HepG2 (cell line): ENCODE measurements around the gene CARS1. TPM values are rescaled to one million over a fixed set of nuclear protein-coding genes. Genes with fewer than 3 reads are reported as not detected.
A peak's percentile ranks its signal among the peaks of the same experiment; 100 is the strongest.

ENCODE experiments used
- FIP1L1 ChIP-seq: fragments of 200-400 bp; formaldehyde crosslinking; IDR thresholded peaks from 2 replicates; pipeline ENCODE4 v1.6.1; 2018; ENCODE audit warnings: low read depth, mild to moderate bottlenecking, low read length, moderate library complexity, borderline replicate concordance; ENCODE audit not compliant: insufficient read depth
- GATAD2A ChIP-seq: IDR thresholded peaks from 2 replicates; pipeline ENCODE4 v1.6.1; 2016
- MED13 ChIP-seq: sonication (generic); formaldehyde crosslinking; IDR thresholded peaks from 2 replicates; pipeline ENCODE4 v1.5.0; 2020; ENCODE audit warnings: missing genetic modification reagents
- NCOA2 ChIP-seq: sonication (generic); formaldehyde crosslinking; IDR thresholded peaks from 2 replicates; pipeline ENCODE4 v1.8.0; 2022; ENCODE audit warnings: inconsistent platforms
- PHF8 ChIP-seq: sonication (generic); formaldehyde crosslinking; IDR thresholded peaks from 2 replicates; pipeline ENCODE4 v1.5.0; 2020; ENCODE audit warnings: missing genetic modification reagents
- RFX1 ChIP-seq: fragments of 450-650 bp; IDR thresholded peaks from 2 replicates; pipeline ENCODE4 v1.6.1; 2017
- TARDBP ChIP-seq: sonication (generic); formaldehyde crosslinking; IDR thresholded peaks from 2 replicates; pipeline ENCODE4 v1.8.0; 2022; ENCODE audit warnings: mild to moderate bottlenecking, missing genetic modification reagents
- TBX2 ChIP-seq: sonication (generic); formaldehyde crosslinking; IDR thresholded peaks from 2 replicates; pipeline ENCODE4 v1.5.0; 2020; ENCODE audit warnings: missing genetic modification reagents, mild to moderate bottlenecking, borderline replicate concordance
- ZFX ChIP-seq: sonication (generic); formaldehyde crosslinking; IDR thresholded peaks from 2 replicates; pipeline ENCODE4 v1.4.0; 2020; ENCODE audit warnings: mild to moderate bottlenecking, low read depth, missing genetic modification reagents, moderate library complexity
- ZNF205 ChIP-seq: IDR thresholded peaks from 2 replicates; pipeline ENCODE4 v1.6.1; 2018; ENCODE audit warnings: missing biosample characterization, missing genetic modification reagents
- ZSCAN12 ChIP-seq: sonication (generic); formaldehyde crosslinking; IDR thresholded peaks from 2 replicates; pipeline ENCODE4 v1.9.0; 2021; ENCODE audit warnings: mild to moderate bottlenecking, missing genetic modification reagents
- ZSCAN21 ChIP-seq: sonication (generic); formaldehyde crosslinking; IDR thresholded peaks from 2 replicates; pipeline ENCODE4 v1.8.0; 2022; ENCODE audit warnings: mild to moderate bottlenecking, missing genetic modification reagents, moderate library complexity, borderline replicate concordance
- polyA plus RNA-seq, 8 experiments: library from polyadenylated mRNA; depleted of rRNA in 3 of 8; stranded (reverse) in 7 of 8; unstranded in 1 of 8; fragments of >200 nt; fragmentation: Illumina TruSeq in 4 of 8; extraction: Trizol in 4 of 8; gene quantifications; 2 replicates each; pipeline versions ENCODE4 v1.2.1 to v1.2.3, GENCODE V29; 2011 to 2016; ENCODE audit warnings: low read depth in 4 of 8, missing spikeins in 1 of 8, mixed read lengths in 1 of 8; ENCODE audit not compliant: insufficient read depth in 1 of 8
- total RNA-seq, 5 experiments: library from RNA; depleted of rRNA; stranded (reverse); fragments of >200 nt; fragmentation: Illumina TruSeq; extraction: Trizol; gene quantifications; 2 replicates each; pipeline ENCODE4 v1.2.3, GENCODE V29; 2016; ENCODE audit warnings: low read depth in 1 of 5
- TF ChIP-seq, protein P1 (sequence below): IDR thresholded peaks from 2 replicates; pipeline ENCODE4 v1.6.1; 2012; ENCODE audit warnings: inconsistent platforms
- TF ChIP-seq, protein P2 (sequence below): sonication (generic); formaldehyde crosslinking; IDR thresholded peaks from 2 replicates; pipeline ENCODE4 v1.4.0; 2020; ENCODE audit warnings: missing genetic modification reagents
- TF ChIP-seq, protein P3 (sequence below): sonication (generic); IDR thresholded peaks from 2 replicates; pipeline ENCODE4 v1.6.1; 2016; ENCODE audit warnings: low read depth, borderline replicate concordance

The CARS1 gene
- total and polyA plus RNA-seq, 2 of the 13 experiments (the other 11 are each of a cell fraction or from before 2014, with no cell fraction given), result 33.8 to 47.0 TPM

DNA sequence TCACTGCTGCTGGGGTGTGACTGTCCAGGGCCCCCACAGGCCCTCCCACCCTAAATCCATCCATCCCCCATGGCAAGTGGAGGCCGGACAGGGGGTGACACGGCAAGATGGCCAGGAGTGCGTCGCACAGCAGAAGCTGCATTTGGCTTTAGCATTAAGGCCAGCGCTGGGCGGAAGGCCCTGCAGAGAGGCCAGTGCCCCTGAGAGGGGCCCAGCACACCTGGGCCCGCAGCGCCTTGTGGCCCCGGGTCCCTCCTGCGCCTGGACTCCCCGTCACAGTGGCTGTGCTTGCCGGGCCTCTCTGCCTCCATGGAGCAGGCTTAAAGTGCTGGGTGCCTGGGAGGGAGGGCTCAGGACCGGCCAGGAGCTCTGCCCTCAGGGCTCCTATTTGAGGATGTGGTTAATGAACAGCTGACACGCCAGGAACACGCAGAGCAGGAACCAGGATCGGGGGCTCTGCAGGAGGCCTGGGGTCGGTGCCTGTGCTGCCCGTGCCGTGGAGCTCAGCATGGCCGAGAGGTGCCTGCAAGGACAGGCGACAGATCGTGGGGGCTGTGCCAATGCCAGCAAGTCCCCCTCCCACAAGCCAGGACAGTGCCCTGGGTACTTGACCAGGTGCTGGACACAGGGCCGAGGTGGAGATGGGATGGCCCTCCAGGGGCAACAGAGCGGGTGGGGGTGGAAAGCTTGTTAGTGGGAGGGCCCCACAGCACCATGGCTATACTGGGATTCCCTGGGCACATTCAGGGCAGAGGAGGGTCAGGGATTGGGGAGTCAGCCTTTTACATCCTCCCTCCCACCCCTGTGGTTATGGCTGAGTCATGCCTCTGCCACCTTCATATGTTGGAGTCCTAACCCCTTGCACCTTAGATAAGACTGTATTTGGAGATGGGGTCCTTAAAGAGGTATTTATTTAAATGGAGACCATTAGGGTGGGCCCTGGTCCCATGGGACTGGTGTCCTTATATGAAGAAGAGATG lies 30.9 kb upstream of the CARS1 start (continued):
- TF ChIP-seq FIP1L1 (no peak), ZSCAN12 (CRISPR knock-in tag) (no peak), ZSCAN21 (CRISPR knock-in tag) (0 out of 2 replicates have a peak, but pooled peaks have one; percentile 47), PHF8 (no peak), ZFX (0 out of 2 replicates have a peak, but pooled peaks have one; percentile 37), ZNF205 (CRISPR knock-in tag) (no peak), TARDBP (CRISPR knock-in tag) (no peak), RFX1 (no peak), TBX2 (CRISPR knock-in tag) (0 out of 2 replicates have a peak, but pooled peaks have one; percentile 12), MED13 (CRISPR knock-in tag) (no peak), GATAD2A (CRISPR knock-in tag) (no peak), NCOA2 (CRISPR knock-in tag) (no peak)
- TF ChIP-seq, protein P1, sequence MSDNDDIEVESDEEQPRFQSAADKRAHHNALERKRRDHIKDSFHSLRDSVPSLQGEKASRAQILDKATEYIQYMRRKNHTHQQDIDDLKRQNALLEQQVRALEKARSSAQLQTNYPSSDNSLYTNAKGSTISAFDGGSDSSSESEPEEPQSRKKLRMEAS, result 0 out of 2 replicates have a peak, but pooled peaks have one; percentile 15
- TF ChIP-seq, protein P2, sequence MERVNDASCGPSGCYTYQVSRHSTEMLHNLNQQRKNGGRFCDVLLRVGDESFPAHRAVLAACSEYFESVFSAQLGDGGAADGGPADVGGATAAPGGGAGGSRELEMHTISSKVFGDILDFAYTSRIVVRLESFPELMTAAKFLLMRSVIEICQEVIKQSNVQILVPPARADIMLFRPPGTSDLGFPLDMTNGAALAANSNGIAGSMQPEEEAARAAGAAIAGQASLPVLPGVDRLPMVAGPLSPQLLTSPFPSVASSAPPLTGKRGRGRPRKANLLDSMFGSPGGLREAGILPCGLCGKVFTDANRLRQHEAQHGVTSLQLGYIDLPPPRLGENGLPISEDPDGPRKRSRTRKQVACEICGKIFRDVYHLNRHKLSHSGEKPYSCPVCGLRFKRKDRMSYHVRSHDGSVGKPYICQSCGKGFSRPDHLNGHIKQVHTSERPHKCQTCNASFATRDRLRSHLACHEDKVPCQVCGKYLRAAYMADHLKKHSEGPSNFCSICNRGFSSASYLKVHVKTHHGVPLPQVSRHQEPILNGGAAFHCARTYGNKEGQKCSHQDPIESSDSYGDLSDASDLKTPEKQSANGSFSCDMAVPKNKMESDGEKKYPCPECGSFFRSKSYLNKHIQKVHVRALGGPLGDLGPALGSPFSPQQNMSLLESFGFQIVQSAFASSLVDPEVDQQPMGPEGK (CRISPR knock-in tag), result 0 out of 2 replicates have a peak, but pooled peaks have one; percentile 17
- TF ChIP-seq, protein P3, sequence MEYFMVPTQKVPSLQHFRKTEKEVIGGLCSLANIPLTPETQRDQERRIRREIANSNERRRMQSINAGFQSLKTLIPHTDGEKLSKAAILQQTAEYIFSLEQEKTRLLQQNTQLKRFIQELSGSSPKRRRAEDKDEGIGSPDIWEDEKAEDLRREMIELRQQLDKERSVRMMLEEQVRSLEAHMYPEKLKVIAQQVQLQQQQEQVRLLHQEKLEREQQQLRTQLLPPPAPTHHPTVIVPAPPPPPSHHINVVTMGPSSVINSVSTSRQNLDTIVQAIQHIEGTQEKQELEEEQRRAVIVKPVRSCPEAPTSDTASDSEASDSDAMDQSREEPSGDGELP, result peak; percentile 62; the same call in 1 of the 2 replicates
